ENCODE data around the gene FBL. TPM values are rescaled to one million over a fixed set of nuclear protein-coding genes. Genes with fewer than 3 reads are reported as not detected.
"Not testable (repeated sequence)": the region's sequence is repeated elsewhere in the genome, so short reads cannot be mapped to it uniquely, and the experiment has no call there.

Gene FBL
- total RNA-seq, 1 donor from 2014 or later, result 104 TPM

DNA sequence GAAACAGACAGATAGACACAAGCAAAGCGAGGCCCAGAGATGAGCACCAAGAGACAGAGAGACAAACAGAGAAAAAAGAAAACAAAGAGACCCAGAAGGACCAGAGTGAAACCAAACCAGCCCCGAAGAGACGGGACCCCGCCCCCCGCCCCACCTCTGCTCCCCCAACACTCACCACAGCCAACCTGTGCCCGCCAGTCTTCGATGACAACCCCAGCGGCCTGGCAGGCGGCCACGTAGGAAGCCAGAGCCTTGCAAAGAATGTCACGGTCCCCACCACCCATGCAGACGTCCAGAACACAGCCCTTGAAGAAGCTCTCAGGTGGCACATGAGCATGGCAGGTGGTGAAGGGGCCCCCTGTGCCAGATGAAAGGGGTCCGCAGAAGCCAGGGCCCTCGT is 31.3 kb upstream of the FBL start:
- DNase-seq (ENCODE audit: low read depth in 2 of 2), result not testable (repeated sequence)

DNA sequence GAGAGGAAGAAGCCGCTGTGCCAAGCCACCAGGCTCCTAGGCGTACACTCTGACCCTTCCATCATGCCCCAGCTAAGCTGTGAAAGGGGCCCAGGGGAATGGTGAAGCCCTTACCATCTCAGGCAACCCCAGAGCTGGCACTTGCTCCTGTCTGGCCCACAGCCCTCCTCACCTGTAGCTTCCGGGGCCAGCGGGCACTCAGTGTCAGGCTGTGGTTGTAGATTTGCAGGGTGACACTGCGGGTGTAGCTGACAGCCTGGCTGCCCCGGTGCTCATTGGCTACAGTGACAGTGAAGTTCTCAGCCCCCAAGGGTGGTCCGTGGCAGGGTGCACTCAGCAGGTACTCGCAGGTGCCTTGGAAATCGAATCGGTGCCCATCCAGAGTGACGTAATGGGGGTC is 30.3 kb upstream of the FBL start:
- DNase-seq (ENCODE audit: low read depth in 2 of 2), result not testable (repeated sequence)

- peak in 1 of 2 donors; percentile 13 for DNase-seq (ENCODE audit: low read depth in 2 of 2)
Observed at GRCh38 chr19:39875401-39875864, 29.3 kb upstream of the FBL start.

DNA sequence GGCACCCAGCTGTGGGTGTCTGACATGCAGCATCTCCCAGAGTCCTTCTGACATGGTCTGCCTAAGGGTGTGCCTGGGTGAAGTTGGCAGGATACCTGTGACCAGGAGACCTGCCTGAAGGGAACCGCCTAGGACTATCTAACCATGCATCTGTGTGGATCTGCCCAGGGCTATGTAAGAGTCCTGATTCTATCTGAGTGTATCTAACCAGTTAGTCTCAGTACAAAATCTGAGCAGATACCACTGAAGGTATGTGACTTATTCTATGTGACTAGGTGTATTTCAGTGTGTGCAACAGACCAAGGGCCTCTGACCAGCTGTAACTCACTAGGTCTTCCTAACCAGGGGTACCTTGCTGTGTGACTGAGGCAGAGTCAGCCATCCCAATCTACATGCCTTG is 28.2 kb upstream of the FBL start:
- DNase-seq (ENCODE audit: low read depth in 2 of 2), result no peak

- DNase-seq (ENCODE audit: low read depth in 2 of 2), result no peak
Observed at GRCh38 chr19:39873385-39873784, 27.2 kb upstream of the FBL start.

- no peak for DNase-seq (ENCODE audit: low read depth in 2 of 2)
Observed at GRCh38 chr19:39871886-39872866, 26.0 kb upstream of the FBL start.

DNA sequence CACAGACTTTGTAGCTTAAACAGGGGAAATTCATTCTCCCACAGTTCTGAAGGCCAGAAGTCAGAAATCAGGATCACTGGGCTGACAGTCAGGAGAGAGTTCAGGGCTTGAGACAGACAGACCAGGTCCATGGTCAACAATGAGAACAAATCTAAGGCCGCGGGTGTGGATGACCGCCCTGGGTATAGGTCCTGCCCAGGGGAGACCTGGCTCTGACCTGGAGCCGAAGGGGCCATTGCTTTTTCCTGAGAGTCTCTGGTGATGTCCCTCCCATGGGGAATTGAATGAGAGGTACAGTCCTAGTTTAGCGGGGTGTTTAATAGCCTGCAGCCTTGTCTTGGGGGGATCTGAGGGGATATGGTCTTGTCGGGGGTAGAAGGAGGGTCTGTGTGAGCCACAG is 25.2 kb upstream of the FBL start:
- DNase-seq (ENCODE audit: low read depth in 2 of 2), result no peak

DNA sequence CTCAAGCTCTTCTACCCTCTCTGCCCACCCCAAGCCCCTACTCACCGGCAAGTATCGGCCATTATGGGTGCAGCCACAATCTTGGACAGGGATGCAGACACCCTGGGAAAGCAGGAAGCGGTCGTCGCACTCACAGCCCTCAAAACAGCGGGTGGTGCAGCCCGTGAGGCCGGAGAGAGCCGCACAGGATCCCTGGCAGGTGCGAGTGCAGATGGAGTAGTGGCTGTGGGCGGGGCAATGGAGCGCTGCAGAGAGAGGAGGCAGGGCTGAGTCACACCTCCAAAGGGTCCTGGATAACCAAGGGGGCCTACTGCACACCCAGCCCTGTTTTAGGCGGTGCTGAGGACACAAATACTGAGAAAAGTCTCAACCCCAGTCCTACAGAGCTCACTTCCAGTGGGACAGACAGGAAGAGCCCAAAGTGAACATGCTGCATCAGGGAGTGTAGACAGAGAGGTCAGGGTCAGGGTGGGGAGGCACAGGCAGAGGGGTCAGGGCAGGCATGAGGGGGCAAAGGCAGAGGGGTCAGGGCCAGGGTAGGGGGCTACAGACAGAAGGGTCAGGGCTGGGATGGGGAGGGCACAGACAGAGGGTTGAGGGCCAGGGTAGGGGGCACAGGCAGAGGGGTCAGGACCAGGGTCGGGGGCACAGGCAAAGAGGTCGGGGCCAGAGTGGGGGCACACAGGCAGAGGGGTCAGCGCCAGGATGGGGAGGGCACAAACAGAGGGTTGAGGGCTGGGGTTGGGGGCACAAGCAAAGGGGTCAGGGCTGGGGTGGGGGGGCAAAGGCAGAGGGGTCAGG is 24.2 kb upstream of the FBL start:
- DNase-seq (ENCODE audit: low read depth in 2 of 2), result no peak

GRCh38 chr19:39867952-39868351 is 21.8 kb upstream of the FBL start:
- DNase-seq (ENCODE audit: low read depth in 2 of 2), result no peak

DNA sequence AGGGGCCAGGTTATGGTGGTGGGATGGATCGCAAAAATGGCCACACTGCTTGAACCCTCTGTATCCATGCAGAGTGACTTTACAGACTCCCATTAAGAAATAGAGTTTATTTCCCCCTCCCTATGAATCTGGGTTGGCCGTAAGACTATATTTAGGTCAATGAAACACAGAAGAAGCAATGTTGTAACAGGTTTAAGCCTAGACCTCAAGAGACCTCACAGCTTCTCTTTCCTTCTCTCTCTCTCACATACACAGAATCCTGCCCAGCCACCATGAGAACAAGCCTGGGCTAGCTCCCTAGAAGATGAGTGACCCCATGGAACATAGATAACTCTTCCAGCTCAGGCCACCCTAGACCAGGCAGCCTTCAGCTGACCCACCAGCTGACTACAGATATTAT is 21.0 kb upstream of the FBL start:
- DNase-seq (ENCODE audit: low read depth in 2 of 2), result no peak

- no peak for DNase-seq (ENCODE audit: low read depth in 2 of 2)
Observed at GRCh38 chr19:39865953-39866352, 19.8 kb upstream of the FBL start.

- DNase-seq (ENCODE audit: low read depth in 2 of 2), result no peak
Observed at GRCh38 chr19:39865186-39865585, 19.0 kb upstream of the FBL start.

DNA sequence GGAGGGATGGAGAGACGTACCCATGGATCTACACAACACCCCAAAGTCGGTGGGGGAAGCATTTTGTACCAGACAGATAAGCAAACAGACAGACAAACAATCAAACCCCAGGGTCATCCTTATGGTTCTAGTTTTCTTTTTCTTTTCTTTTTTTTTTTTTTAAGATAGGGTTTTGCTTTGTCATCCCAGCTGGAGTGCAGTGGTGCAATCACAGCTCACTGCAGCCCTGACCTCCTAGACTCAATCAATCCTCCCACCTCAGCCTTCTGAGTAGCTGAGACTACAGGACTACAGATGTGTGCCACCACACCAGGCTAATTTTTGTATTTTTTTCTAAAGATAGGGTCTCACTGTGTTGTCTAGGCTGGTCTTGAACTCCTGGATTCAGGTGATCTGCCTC is 17.9 kb upstream of the FBL start:
- no peak for DNase-seq (ENCODE audit: low read depth in 2 of 2)

- DNase-seq (ENCODE audit: low read depth in 2 of 2), result no peak
Observed at GRCh38 chr19:39858541-39858940, 12.4 kb upstream of the FBL start.

GRCh38 chr19:39852882-39853281 is 6.7 kb upstream of the FBL start:
- DNase-seq (ENCODE audit: low read depth in 2 of 2), result no peak

GRCh38 chr19:39850892-39851291 is 4.7 kb upstream of the FBL start:
- no peak for DNase-seq (ENCODE audit: low read depth in 2 of 2)

- no peak for DNase-seq (ENCODE audit: low read depth in 2 of 2)
Observed at GRCh38 chr19:39848392-39848791, 2.2 kb upstream of the FBL start.

GRCh38 chr19:39847525-39847924 is 1.3 kb upstream of the FBL start:
- DNase-seq (ENCODE audit: low read depth in 2 of 2), result no peak

- no peak for DNase-seq (ENCODE audit: low read depth in 2 of 2)
Observed at GRCh38 chr19:39846678-39847486, 703 bp upstream of the FBL start.

- peak; percentile 37 to 43 for DNase-seq (ENCODE audit: low read depth in 2 of 2)
Observed at GRCh38 chr19:39845584-39845932, 621 bp downstream of the FBL start.

DNA sequence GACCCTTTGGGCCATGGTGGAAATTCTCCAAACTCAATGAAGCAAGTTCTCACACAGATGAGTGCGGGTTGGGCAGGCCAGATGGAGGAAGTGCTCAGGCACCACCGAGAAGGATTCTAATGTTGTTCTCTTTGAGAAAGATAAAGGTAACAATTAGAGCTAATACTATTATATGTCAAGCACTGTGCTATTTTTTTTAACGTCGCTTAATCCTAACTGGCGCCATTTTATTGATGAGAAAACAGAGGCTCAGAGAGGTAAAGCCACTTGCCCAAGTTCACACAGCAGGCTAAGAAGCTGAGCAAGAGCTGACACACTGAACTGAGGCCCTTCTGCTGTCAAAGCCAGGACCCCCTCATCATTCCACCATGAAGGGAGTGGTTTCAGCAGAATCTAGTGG is 1.0 kb downstream of the FBL start:
- no peak for DNase-seq (ENCODE audit: low read depth in 2 of 2)
